GM21619 (cell line): ENCODE results near the gene TIMP2.
A peak's percentile ranks its signal among the peaks of the same experiment; 100 is the strongest.

ENCODE experiments used
- ATAC-seq: cut with Tn5 transposase; IDR thresholded peaks from one replicate; pipeline ENCODE4 v1.9.1; 2021; ENCODE audit not compliant: unreplicated experiment

The TIMP2 gene

GRCh38 chr17:78840780-78841611, 84.2 kb downstream of the TIMP2 start, which contains the start of gene USP36:
Gene USP36, minus strand, starts transcription at chr17:78840814. Its CDS starts 4,451 bp downstream, at chr17:78836363.
- peak; percentile 84 for ATAC-seq

- ATAC-seq, result no peak
Measured at GRCh38 chr17:78840530-78840779, 84.7 kb downstream of the TIMP2 start.

- peak; percentile 16 for ATAC-seq
Measured at GRCh38 chr17:78839762-78840529, 85.2 kb downstream of the TIMP2 start.

GRCh38 chr17:78839235-78839761, 85.9 kb downstream of the TIMP2 start:
- ATAC-seq, result no peak

GRCh38 chr17:78838574-78839005, 86.6 kb downstream of the TIMP2 start:
- ATAC-seq, result no peak

GRCh38 chr17:78836420-78837021, 88.7 kb downstream of the TIMP2 start:
- no peak for ATAC-seq

GRCh38 chr17:78834571-78834970, 90.6 kb downstream of the TIMP2 start:
- ATAC-seq, result no peak

- no peak for ATAC-seq
Measured at GRCh38 chr17:78832541-78832810, 92.7 kb downstream of the TIMP2 start.

GRCh38 chr17:78831688-78832540, 93.3 kb downstream of the TIMP2 start:
- no peak for ATAC-seq

GRCh38 chr17:78829477-78829876, 95.7 kb downstream of the TIMP2 start:
- ATAC-seq, result no peak

- ATAC-seq, result no peak
Measured at GRCh38 chr17:78828470-78829185, 96.6 kb downstream of the TIMP2 start.

- no peak for ATAC-seq
Measured at GRCh38 chr17:78826836-78827509, 98.2 kb downstream of the TIMP2 start.

GRCh38 chr17:78826421-78826820, 98.8 kb downstream of the TIMP2 start:
- no peak for ATAC-seq

GRCh38 chr17:78825696-78826095, 99.5 kb downstream of the TIMP2 start:
- ATAC-seq, result no peak

- no peak for ATAC-seq
Measured at GRCh38 chr17:78824240-78824639, 100.9 kb downstream of the TIMP2 start.

GRCh38 chr17:78823282-78824046, 101.7 kb downstream of the TIMP2 start:
- ATAC-seq, result no peak

GRCh38 chr17:78822552-78822951, 102.6 kb downstream of the TIMP2 start:
- ATAC-seq, result no peak

- no peak for ATAC-seq
Measured at GRCh38 chr17:78821961-78822360, 103.2 kb downstream of the TIMP2 start.

- no peak for ATAC-seq
Measured at GRCh38 chr17:78820841-78821240, 104.3 kb downstream of the TIMP2 start.
